Neuronal stem cell (in vitro differentiated cells): ENCODE results near the gene MECP2. TPM values are rescaled to one million over a fixed set of nuclear protein-coding genes. Genes with fewer than 3 reads are reported as not detected.

ENCODE experiments used
- DNase-seq: peaks from one replicate; pipeline ENCODE4 v3.0.0-alpha.2; 2013; ENCODE audit warnings: low spot score
- H2AFZ ChIP-seq: one replicate; pipeline ENCODE4 v1.6.1; 2013; ENCODE audit warnings: mild to moderate bottlenecking, low read length, inconsistent platforms
- H2AK5ac ChIP-seq: 2 replicates; pipeline ENCODE4 v1.6.1; 2013; ENCODE audit warnings: low read depth, mild to moderate bottlenecking, inconsistent platforms, low read length, moderate library complexity, mixed read lengths
- H2BK120ac ChIP-seq: 2 replicates; pipeline ENCODE4 v1.6.1; 2013; ENCODE audit warnings: low read depth, mild to moderate bottlenecking, inconsistent platforms, low read length, moderate library complexity, mixed read lengths
- H2BK12ac ChIP-seq: one replicate; pipeline ENCODE4 v1.6.1; 2013; ENCODE audit warnings: low read length, inconsistent platforms
- H2BK15ac ChIP-seq: 2 replicates; pipeline ENCODE4 v1.6.1; 2013; ENCODE audit warnings: mild to moderate bottlenecking, low read length, inconsistent platforms, mixed read lengths
- H2BK5ac ChIP-seq: one replicate; pipeline ENCODE4 v1.6.1; 2013; ENCODE audit warnings: inconsistent platforms, mild to moderate bottlenecking, low read length, moderate library complexity
- H3K14ac ChIP-seq: one replicate; pipeline ENCODE4 v1.6.1; 2013; ENCODE audit warnings: low read length, inconsistent platforms
- H3K18ac ChIP-seq: 2 replicates; pipeline ENCODE4 v1.6.1; 2013; ENCODE audit warnings: low read length, inconsistent platforms
- H3K23ac ChIP-seq: 2 replicates; pipeline ENCODE4 v1.6.1; 2013; ENCODE audit warnings: low read depth, mild to moderate bottlenecking, mixed read lengths, low read length, inconsistent platforms; ENCODE audit not compliant: poor library complexity
- H3K27ac ChIP-seq: replicated peaks from 3 replicates; pipeline ENCODE4 v1.5.1; 2013; ENCODE audit warnings: low read length, inconsistent platforms
- H3K27me3 ChIP-seq, 3 experiments: 2 replicates each; pipeline ENCODE4 v1.6.1; 2013; ENCODE audit warnings: low read length in 3 of 3, mild to moderate bottlenecking in 2 of 3, inconsistent platforms in 1 of 3, low read depth in 1 of 3, mixed read lengths in 1 of 3, moderate library complexity in 1 of 3; ENCODE audit not compliant: control insufficient read depth in 3 of 3, insufficient read depth in 3 of 3
- H3K36me3 ChIP-seq, 2 donors: replicated peaks in 1 of 2; 2 replicates each; pipeline ENCODE4 v1.6.1; 2013; ENCODE audit warnings: low read length in 2 of 2; ENCODE audit not compliant: control insufficient read depth in 2 of 2, insufficient read depth in 2 of 2
- H3K4ac ChIP-seq: 2 replicates; pipeline ENCODE4 v1.6.1; 2013; ENCODE audit warnings: inconsistent platforms, mild to moderate bottlenecking, low read length, moderate library complexity
- H3K4me1 ChIP-seq, 2 donors: 1 replicate in 1 of 2; 2 replicates in 1 of 2; pipeline ENCODE4 v1.6.1; 2013; ENCODE audit warnings: low read length in 2 of 2, low read depth in 1 of 2; ENCODE audit not compliant: control insufficient read depth in 2 of 2, insufficient read depth in 1 of 2
- H3K4me2 ChIP-seq: one replicate; pipeline ENCODE4 v1.6.1; 2013; ENCODE audit warnings: mild to moderate bottlenecking, low read length, inconsistent platforms; ENCODE audit not compliant: insufficient read depth, poor library complexity, severe bottlenecking
- H3K4me3 ChIP-seq, 2 donors: 2 replicates each; pipeline ENCODE4 v1.5.1; 2013; ENCODE audit warnings: low read length in 2 of 2, mild to moderate bottlenecking in 2 of 2, inconsistent platforms in 1 of 2, moderate library complexity in 1 of 2
- H3K79me1 ChIP-seq: one replicate; pipeline ENCODE4 v1.6.1; 2013; ENCODE audit warnings: low read depth, mild to moderate bottlenecking, inconsistent platforms, low read length, moderate library complexity
- H3K9ac ChIP-seq: one replicate; pipeline ENCODE4 v1.6.1; 2013; ENCODE audit warnings: mild to moderate bottlenecking, low read depth, low read length, inconsistent platforms; ENCODE audit not compliant: poor library complexity
- H3K9me3 ChIP-seq, 2 donors: replicated peaks in 1 of 2; 2 replicates each; pipeline versions ENCODE3 to v1.6.1; 2013; ENCODE audit warnings: low read length in 2 of 2, mild to moderate bottlenecking in 2 of 2, inconsistent platforms in 1 of 2, low read depth in 1 of 2, mixed read lengths in 1 of 2, moderate library complexity in 1 of 2; ENCODE audit not compliant: control insufficient read depth in 2 of 2, insufficient read depth in 1 of 2
- H4K8ac ChIP-seq: one replicate; pipeline ENCODE4 v1.6.1; 2013; ENCODE audit warnings: low read depth, mild to moderate bottlenecking, inconsistent platforms, low read length, moderate library complexity
- H4K91ac ChIP-seq: one replicate; pipeline ENCODE4 v1.6.1; 2013; ENCODE audit warnings: low read length, low read depth, mild to moderate bottlenecking, inconsistent platforms; ENCODE audit not compliant: poor library complexity
- WGBS, 2 donors: extraction: QIAGEN DNeasy Blood & Tissue Kit; methylation state at CpG; one replicate each; pipeline ENCODE4 v1.1.7; 2013; ENCODE audit warnings: missing lambda C conversion rate in 2 of 2, mixed read lengths in 1 of 2; ENCODE audit not compliant: insufficient read length in 2 of 2, insufficient replicate concordance in 1 of 2; ENCODE audit errors: extremely low coverage in 2 of 2; 5-methylcytosine and 5-hydroxymethylcytosine counted together
- small RNA-seq: library from polyadenylated mRNA; stranded (forward); fragments of <200 nt; extraction: miRNeasy Mini kit (QIAGEN cat#:217004); gene quantifications from one replicate; pipeline ENCODE3, GENCODE V24; 2013; ENCODE audit not compliant: insufficient read depth

MECP2 gene

GRCh38 chrX:153972368-153973126, 125.0 kb downstream of the MECP2 start, which contains the start of gene TMEM187:
TSS of gene TMEM187 (plus strand) at chrX:153972754. CDS start at chrX:153982063, 9,309 bp downstream.
- peaks cover 0 to 22% of the 10 kb centered on the region in 2 donors for H3K36me3 ChIP-seq
- peak within 1 kb of the TSS; percentile 87 for H2BK5ac ChIP-seq
- no peak within 1 kb of the TSS for H2BK12ac ChIP-seq
- H3K4ac ChIP-seq = no peak within 1 kb of the TSS
- peak within 1 kb of the TSS; percentile 78 for H2AFZ ChIP-seq
- no peak within 1 kb of the TSS for H4K91ac ChIP-seq
- DNase-seq = peak; percentile 77
- no peak within 1 kb of the TSS for H4K8ac ChIP-seq
- H3K14ac ChIP-seq = peak within 1 kb of the TSS; percentile 38
- peaks cover 0 to 21% (median 0%) of the 10 kb centered on the region in 3 experiments for H3K27me3 ChIP-seq
- peak within 1 kb of the TSS; percentile 75 for H2BK15ac ChIP-seq
- peak within 1 kb of the TSS; percentile 91 for H2BK120ac ChIP-seq
- H3K9me3 ChIP-seq = no peaks in the 10 kb centered on the region
- H2AK5ac ChIP-seq = no peak within 1 kb of the TSS
- peak within 1 kb of the TSS; percentile 93 for H3K9ac ChIP-seq
- peak within 1 kb of the TSS; percentile 57 for H3K4me2 ChIP-seq
- H3K79me1 ChIP-seq = peaks cover 8% of the 10 kb centered on the region
- peak within 1 kb of the TSS; percentile 66 to 88 for H3K4me3 ChIP-seq
- H3K23ac ChIP-seq = peak within 1 kb of the TSS; percentile 85
- peak within 1 kb of the TSS; percentile 99 for H3K27ac ChIP-seq
- no CpG with 5 or more reads among the region's 103 CpGs for WGBS, 2 donors
- H3K18ac ChIP-seq = peak within 1 kb of the TSS; percentile 99
- peaks cover 13 to 32% of the 10 kb centered on the region in 2 donors for H3K4me1 ChIP-seq

Small RNAs within 50 kb of the gene (small RNA-seq; reads per million reads assigned to genes)
- gene MIR3202-1 = not detected
